ENCODE data around the gene IL17RD. TPM values are rescaled to one million over a fixed set of nuclear protein-coding genes. Genes with fewer than 3 reads are reported as not detected.

Gene IL17RD
- total and polyA plus RNA-seq, 10 of the 15 experiments (the other 5 are each of a cell fraction or from before 2014, with no cell fraction given) = 0.01 to 0.08 (median 0.04) TPM; not detected in 3

DNA sequence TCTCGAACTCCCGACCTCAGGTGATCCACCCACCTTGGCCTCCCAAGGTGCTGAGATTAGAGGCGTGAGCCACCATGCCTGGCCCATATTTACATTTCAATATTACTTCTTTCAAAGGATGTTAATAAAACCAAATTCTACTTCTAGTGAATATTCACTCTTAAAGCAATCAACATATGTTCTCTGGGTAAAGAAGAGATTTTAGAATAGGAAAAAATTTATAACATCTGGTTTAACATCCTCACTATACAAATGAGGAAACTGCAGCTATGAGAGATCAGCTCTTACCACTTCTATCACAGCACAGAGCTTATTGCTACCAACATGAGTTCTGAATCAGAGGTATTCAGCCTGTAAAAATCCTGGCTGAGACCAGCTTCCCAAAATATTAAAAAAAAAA is 48.7 kb downstream of the IL17RD start:
- SMC1A ChIA-PET (ENCODE audit: uncharacterized antibody, unreplicated experiment) = interaction anchor here (1.1 kb wide), 1 partner anchor 10 kb away, joined by 3 read pairs; no protein-coding TSS in a partner anchor
- Histone ChIP-seq H3K9me3 (replicated peaks; ENCODE audit: control insufficient read depth, insufficient read depth, low read length) (no peaks in the 10 kb centered on the region), H2AFZ (ENCODE audit: control insufficient read depth, low read depth, low read length) (no peak overlapping the region), H3K4me2 (ENCODE audit: control insufficient read depth, insufficient read depth) (no peak overlapping the region), H3K27ac (ENCODE audit: control insufficient read depth, insufficient read depth) (no peak overlapping the region), H3K79me2 (ENCODE audit: control insufficient read depth, insufficient read depth, low read length) (no peaks in the 10 kb centered on the region), H3K4me1 (ENCODE audit: control insufficient read depth, insufficient read depth, low read length) (no peaks in the 10 kb centered on the region), H3K36me3 (ENCODE audit: control insufficient read depth in 2 of 2, insufficient read depth in 2 of 2, low read length in 1 of 2) (no peaks in the 10 kb centered on the region), H3K4me3 (no peak overlapping the region), H3K27me3 (replicated peaks in 1 of 2; ENCODE audit: control insufficient read depth in 2 of 2, insufficient read depth in 2 of 2, low read length in 1 of 2) (peaks cover 1 to 3% of the 10 kb centered on the region in 2 experiments), H3K9ac (ENCODE audit: control insufficient read depth, insufficient read depth, low read length) (no peak overlapping the region), H4K20me1 (ENCODE audit: control insufficient read depth, insufficient read depth) (no peaks in the 10 kb centered on the region)
- no TSS peak for BruUV-seq (replicated peaks)
- RAD21 ChIA-PET (ENCODE audit: unreplicated experiment) = interaction anchor here (0.8 kb wide), 1 partner anchor 11 kb away, joined by 3 read pairs; no protein-coding TSS in a partner anchor
- WGBS (ENCODE audit: insufficient coverage, insufficient replicate concordance, low lambda C conversion rate, missing lambda C conversion rate) = 70% methylated on average over 3 of the region's 3 CpGs
- intact Hi-C loops (cut with micrococcal nuclease; ENCODE audit: unreplicated experiment) = no loop called here
- DNase-seq (ENCODE audit: low read depth, low spot score) = no peak
- FAIRE-seq = no peak
- CTCF ChIA-PET = interaction anchor here (0.6 to 1.4 kb wide), 2 partner anchors 16 to 121 kb away, joined by 3 to 4 read pairs; no protein-coding TSS in a partner anchor
- POLR2A ChIA-PET = interaction anchor here (0.7 kb wide), 2 partner anchors 351 to 653 kb away, joined by 3 to 5 read pairs; no protein-coding TSS in a partner anchor
- ATAC-seq = no peak
- in situ Hi-C loops (cut with MboI) = no loop called here
- TF ChIP-seq CBX3 (IDR thresholded peaks at IDR 0.05; ENCODE audit: borderline replicate concordance, low read depth) (no peak), KAT2A (conservative IDR thresholded peaks at IDR 0.05; ENCODE audit: control insufficient read depth, low read depth, low read length) (no peak), TAF1 (IDR thresholded peaks at IDR 0.05; ENCODE audit: borderline replicate concordance, low read depth, low read length) (no peak), SRF (IDR thresholded peaks at IDR 0.05; ENCODE audit: low read depth in 2 of 2, low read length in 2 of 2) (no peak), TARDBP (IDR thresholded peaks at IDR 0.05; ENCODE audit: borderline replicate concordance) (no peak), KLF5 (IDR thresholded peaks at IDR 0.05; ENCODE audit: partially characterized antibody) (no peak), ZNF207 (IDR thresholded peaks at IDR 0.05; ENCODE audit: borderline replicate concordance) (no peak), NR2F1 (conservative IDR thresholded peaks at IDR 0.05) (no peak), POLR2AphosphoS5 (IDR thresholded peaks at IDR 0.05; ENCODE audit: low read length) (no peak), EZH2 (IDR thresholded peaks at IDR 0.05; ENCODE audit: borderline replicate concordance, control insufficient read depth, low read depth, low read length) (no peak), IKZF1 (conservative IDR thresholded peaks at IDR 0.05) (no peak), NR2C1 (IDR thresholded peaks at IDR 0.05) (no peak), MTA3 (IDR thresholded peaks at IDR 0.05; ENCODE audit: borderline replicate concordance, low read length) (no peak), CHD4 (IDR thresholded peaks at IDR 0.05) (no peak), MYC (IDR thresholded peaks at IDR 0.05; ENCODE audit: insufficient read depth, insufficient read length, insufficient replicate concordance, low read length, severe bottlenecking) (no peak)
- TF ChIP-seq, protein P1, sequence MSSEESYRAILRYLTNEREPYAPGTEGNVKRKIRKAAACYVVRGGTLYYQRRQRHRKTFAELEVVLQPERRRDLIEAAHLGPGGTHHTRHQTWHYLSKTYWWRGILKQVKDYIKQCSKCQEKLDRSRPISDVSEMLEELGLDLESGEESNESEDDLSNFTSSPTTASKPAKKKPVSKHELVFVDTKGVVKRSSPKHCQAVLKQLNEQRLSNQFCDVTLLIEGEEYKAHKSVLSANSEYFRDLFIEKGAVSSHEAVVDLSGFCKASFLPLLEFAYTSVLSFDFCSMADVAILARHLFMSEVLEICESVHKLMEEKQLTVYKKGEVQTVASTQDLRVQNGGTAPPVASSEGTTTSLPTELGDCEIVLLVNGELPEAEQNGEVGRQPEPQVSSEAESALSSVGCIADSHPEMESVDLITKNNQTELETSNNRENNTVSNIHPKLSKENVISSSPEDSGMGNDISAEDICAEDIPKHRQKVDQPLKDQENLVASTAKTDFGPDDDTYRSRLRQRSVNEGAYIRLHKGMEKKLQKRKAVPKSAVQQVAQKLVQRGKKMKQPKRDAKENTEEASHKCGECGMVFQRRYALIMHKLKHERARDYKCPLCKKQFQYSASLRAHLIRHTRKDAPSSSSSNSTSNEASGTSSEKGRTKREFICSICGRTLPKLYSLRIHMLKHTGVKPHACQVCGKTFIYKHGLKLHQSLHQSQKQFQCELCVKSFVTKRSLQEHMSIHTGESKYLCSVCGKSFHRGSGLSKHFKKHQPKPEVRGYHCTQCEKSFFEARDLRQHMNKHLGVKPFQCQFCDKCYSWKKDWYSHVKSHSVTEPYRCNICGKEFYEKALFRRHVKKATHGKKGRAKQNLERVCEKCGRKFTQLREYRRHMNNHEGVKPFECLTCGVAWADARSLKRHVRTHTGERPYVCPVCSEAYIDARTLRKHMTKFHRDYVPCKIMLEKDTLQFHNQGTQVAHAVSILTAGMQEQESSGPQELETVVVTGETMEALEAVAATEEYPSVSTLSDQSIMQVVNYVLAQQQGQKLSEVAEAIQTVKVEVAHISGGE (CRISPR knock-in tag; IDR thresholded peaks at IDR 0.05) = no peak
- TF ChIP-seq, protein P2, sequence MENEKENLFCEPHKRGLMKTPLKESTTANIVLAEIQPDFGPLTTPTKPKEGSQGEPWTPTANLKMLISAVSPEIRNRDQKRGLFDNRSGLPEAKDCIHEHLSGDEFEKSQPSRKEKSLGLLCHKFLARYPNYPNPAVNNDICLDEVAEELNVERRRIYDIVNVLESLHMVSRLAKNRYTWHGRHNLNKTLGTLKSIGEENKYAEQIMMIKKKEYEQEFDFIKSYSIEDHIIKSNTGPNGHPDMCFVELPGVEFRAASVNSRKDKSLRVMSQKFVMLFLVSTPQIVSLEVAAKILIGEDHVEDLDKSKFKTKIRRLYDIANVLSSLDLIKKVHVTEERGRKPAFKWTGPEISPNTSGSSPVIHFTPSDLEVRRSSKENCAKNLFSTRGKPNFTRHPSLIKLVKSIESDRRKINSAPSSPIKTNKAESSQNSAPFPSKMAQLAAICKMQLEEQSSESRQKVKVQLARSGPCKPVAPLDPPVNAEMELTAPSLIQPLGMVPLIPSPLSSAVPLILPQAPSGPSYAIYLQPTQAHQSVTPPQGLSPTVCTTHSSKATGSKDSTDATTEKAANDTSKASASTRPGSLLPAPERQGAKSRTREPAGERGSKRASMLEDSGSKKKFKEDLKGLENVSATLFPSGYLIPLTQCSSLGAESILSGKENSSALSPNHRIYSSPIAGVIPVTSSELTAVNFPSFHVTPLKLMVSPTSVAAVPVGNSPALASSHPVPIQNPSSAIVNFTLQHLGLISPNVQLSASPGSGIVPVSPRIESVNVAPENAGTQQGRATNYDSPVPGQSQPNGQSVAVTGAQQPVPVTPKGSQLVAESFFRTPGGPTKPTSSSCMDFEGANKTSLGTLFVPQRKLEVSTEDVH (IDR thresholded peaks at IDR 0.05; ENCODE audit: low read depth, partially characterized antibody) = no peak
- TF ChIP-seq, protein P3, sequence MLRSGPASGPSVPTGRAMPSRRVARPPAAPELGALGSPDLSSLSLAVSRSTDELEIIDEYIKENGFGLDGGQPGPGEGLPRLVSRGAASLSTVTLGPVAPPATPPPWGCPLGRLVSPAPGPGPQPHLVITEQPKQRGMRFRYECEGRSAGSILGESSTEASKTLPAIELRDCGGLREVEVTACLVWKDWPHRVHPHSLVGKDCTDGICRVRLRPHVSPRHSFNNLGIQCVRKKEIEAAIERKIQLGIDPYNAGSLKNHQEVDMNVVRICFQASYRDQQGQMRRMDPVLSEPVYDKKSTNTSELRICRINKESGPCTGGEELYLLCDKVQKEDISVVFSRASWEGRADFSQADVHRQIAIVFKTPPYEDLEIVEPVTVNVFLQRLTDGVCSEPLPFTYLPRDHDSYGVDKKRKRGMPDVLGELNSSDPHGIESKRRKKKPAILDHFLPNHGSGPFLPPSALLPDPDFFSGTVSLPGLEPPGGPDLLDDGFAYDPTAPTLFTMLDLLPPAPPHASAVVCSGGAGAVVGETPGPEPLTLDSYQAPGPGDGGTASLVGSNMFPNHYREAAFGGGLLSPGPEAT (IDR thresholded peaks at IDR 0.05; ENCODE audit: low read depth) = no peak

All from GM12878 (cell line).